PC-9 (cell line): ENCODE results near the gene SDK1. TPM values are rescaled to one million over a fixed set of nuclear protein-coding genes. Genes with fewer than 3 reads are reported as not detected.

ENCODE experiments used
- BruUV-seq: library from RNA; stranded (reverse); fragments of 400-500 nt; replicated peaks from 2 replicates; lab custom pipeline; 2021; lab: Mats Ljungman, UMichigan
- CTCF ChIA-PET: fragments of 300-600 bp; sonication (Branson Sonifier 250); formaldehyde crosslinking; loops from one replicate; lab custom pipeline; 2022; ENCODE audit warnings: antibody characterized with exemption; lab: Charles Lee
- POLR2A ChIA-PET: fragments of 300-600 bp; sonication (Branson Sonifier 250); formaldehyde crosslinking; loops from one replicate; lab custom pipeline; 2022; ENCODE audit warnings: antibody characterized with exemption; ENCODE audit not compliant: unreplicated experiment; lab: Charles Lee
- DNase-seq, 2 experiments: peaks; one replicate each; pipeline versions ENCODE4 v3.0.0 to v3.0.0-alpha.2; 2015 to 2022; ENCODE audit warnings: mixed read lengths in 1 of 2
- H2AFZ ChIP-seq: fragments of 200-600 bp; sonication (generic); 2 replicates; pipeline ENCODE4 v1.8.1; 2017; ENCODE audit warnings: antibody characterized with exemption
- H3F3A ChIP-seq: fragments of 200-600 bp; sonication (generic); 2 replicates; pipeline ENCODE4 v1.8.1; 2017; ENCODE audit warnings: antibody characterized with exemption, mild to moderate bottlenecking, low read depth; ENCODE audit not compliant: insufficient read depth
- H3K27ac ChIP-seq: fragments of 200-600 bp; sonication (generic); 2 replicates; pipeline ENCODE4 v1.6.1; 2016; ENCODE audit warnings: mixed run types
- H3K27me3 ChIP-seq: fragments of 200-600 bp; sonication (generic); 2 replicates; pipeline ENCODE4 v1.6.1; 2016; ENCODE audit warnings: low read depth, mixed run types; ENCODE audit not compliant: insufficient read depth
- H3K36me3 ChIP-seq: fragments of 200-600 bp; sonication (generic); 2 replicates; pipeline ENCODE4 v1.6.1; 2016; ENCODE audit warnings: low read depth, mixed run types
- H3K4me1 ChIP-seq: fragments of 200-600 bp; sonication (generic); replicated peaks from 2 replicates; pipeline ENCODE4 v1.6.1; 2016; ENCODE audit warnings: mixed run types; ENCODE audit not compliant: insufficient read depth
- H3K4me2 ChIP-seq: fragments of 200-600 bp; sonication (generic); 2 replicates; pipeline ENCODE4 v1.6.1; 2017; ENCODE audit warnings: mixed run types
- H3K4me3 ChIP-seq: fragments of 200-600 bp; sonication (generic); 2 replicates; pipeline ENCODE4 v1.6.1; 2016; ENCODE audit warnings: mixed run types
- H3K79me2 ChIP-seq: fragments of 200-600 bp; sonication (generic); 2 replicates; pipeline ENCODE4 v1.6.1; 2017; ENCODE audit warnings: low read depth, mixed run types
- H3K9me2 ChIP-seq: fragments of 200-600 bp; sonication (generic); 2 replicates; pipeline ENCODE4 v1.8.1; 2017; ENCODE audit warnings: mild to moderate bottlenecking; ENCODE audit not compliant: insufficient read depth
- H3K9me3 ChIP-seq: fragments of 200-600 bp; sonication (generic); 2 replicates; pipeline ENCODE4 v1.8.1; 2016; ENCODE audit warnings: low read depth; ENCODE audit not compliant: insufficient read depth
- H4K20me1 ChIP-seq: fragments of 200-600 bp; sonication (generic); 2 replicates; pipeline ENCODE4 v1.8.1; 2017; ENCODE audit not compliant: insufficient read depth
- EZH2 ChIP-seq: fragments of 200-600 bp; sonication (generic); IDR thresholded peaks from 2 replicates; pipeline ENCODE4 v1.8.0; 2017; ENCODE audit warnings: antibody characterized with exemption, low read depth
- intact Hi-C: fragments of 100-400 bp; cut with micrococcal nuclease; formaldehyde crosslinking; loops from one replicate; pipeline ENCODE4 v1.10.0; 2022; ENCODE audit not compliant: unreplicated experiment
- total RNA-seq: library from RNA; stranded (reverse); gene quantifications from 2 replicates; pipeline ENCODE4 v1.2.3, GENCODE V29; 2021
- TF ChIP-seq, protein P1 (sequence below): fragments of 200-600 bp; sonication (generic); conservative IDR thresholded peaks from 2 replicates; pipeline ENCODE4 v1.6.1; 2017; ENCODE audit warnings: mixed run types, antibody characterized with exemption, mild to moderate bottlenecking, moderate library complexity

Gene SDK1
- total RNA-seq, 1 experiment from 2014 or later, result not detected

DNA sequence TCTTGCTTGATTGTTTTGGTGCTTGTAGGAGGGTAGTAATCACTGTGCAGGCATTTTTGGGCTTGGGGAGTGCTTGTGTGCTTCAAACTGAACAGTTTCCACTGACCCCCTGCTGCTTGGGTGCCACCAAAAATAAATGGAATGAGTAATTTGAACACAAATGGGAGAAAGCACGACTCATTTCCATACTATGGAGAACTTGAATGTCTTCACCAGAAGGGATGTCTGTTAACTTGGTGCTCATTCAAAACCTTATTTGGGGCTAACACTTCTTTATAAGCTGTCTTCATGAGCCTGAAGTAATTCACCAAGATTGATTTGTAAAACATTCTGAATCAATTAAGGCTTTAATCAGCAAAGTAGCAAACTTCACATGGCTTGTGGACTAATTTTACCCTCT lies 560.3 kb downstream of the SDK1 start:
- intact Hi-C loops, result no loop called here
- Histone ChIP-seq H3K27ac (no peak overlapping the region), H2AFZ (no peak overlapping the region), H3K9me3 (no peaks in the 10 kb centered on the region), H3K4me2 (no peak overlapping the region), H3K4me3 (no peak overlapping the region), H4K20me1 (no peaks in the 10 kb centered on the region), H3F3A (no peaks in the 10 kb centered on the region), H3K9me2 (no peaks in the 10 kb centered on the region), H3K79me2 (no peaks in the 10 kb centered on the region), H3K4me1 (no peaks in the 10 kb centered on the region), H3K27me3 (peaks cover 63% of the 10 kb centered on the region), H3K36me3 (no peaks in the 10 kb centered on the region)
- ChIA-PET POLR2A (no interaction called here), CTCF (no interaction called here)
- DNase-seq, result no peak
- BruUV-seq, result no TSS peak
- TF ChIP-seq, protein P1, sequence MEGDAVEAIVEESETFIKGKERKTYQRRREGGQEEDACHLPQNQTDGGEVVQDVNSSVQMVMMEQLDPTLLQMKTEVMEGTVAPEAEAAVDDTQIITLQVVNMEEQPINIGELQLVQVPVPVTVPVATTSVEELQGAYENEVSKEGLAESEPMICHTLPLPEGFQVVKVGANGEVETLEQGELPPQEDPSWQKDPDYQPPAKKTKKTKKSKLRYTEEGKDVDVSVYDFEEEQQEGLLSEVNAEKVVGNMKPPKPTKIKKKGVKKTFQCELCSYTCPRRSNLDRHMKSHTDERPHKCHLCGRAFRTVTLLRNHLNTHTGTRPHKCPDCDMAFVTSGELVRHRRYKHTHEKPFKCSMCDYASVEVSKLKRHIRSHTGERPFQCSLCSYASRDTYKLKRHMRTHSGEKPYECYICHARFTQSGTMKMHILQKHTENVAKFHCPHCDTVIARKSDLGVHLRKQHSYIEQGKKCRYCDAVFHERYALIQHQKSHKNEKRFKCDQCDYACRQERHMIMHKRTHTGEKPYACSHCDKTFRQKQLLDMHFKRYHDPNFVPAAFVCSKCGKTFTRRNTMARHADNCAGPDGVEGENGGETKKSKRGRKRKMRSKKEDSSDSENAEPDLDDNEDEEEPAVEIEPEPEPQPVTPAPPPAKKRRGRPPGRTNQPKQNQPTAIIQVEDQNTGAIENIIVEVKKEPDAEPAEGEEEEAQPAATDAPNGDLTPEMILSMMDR, result no peak
- no peak for TF ChIP-seq EZH2

DNA sequence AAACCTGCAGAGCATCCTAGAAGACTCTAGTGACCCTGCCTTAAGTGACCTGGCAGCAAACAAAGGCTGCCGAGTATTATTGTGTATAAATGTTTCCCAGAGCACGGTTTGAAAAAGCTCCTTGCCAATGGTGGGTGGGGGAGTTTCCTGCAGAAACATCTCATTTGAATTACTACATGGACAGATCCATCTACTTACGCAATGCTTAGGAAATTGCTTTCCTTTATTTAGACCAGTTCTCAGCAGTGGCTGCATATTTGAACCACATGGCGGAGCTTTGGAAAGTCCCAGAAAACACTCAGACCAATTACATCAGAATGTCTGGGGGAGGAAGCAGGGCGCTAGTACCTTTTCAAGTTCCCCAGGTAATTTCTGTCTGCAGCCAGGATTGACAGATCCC lies 560.9 kb downstream of the SDK1 start:
- Histone ChIP-seq H3K4me2 (no peak overlapping the region), H3K36me3 (no peaks in the 10 kb centered on the region), H3K4me1 (no peaks in the 10 kb centered on the region), H3K9me3 (no peaks in the 10 kb centered on the region), H3K27ac (no peak overlapping the region), H2AFZ (no peak overlapping the region), H3K27me3 (peaks cover 63% of the 10 kb centered on the region), H3F3A (no peaks in the 10 kb centered on the region), H3K9me2 (no peaks in the 10 kb centered on the region), H4K20me1 (no peaks in the 10 kb centered on the region), H3K4me3 (no peak overlapping the region), H3K79me2 (no peaks in the 10 kb centered on the region)
- ChIA-PET CTCF (no interaction called here), POLR2A (no interaction called here)
- no peak for TF ChIP-seq EZH2
- TF ChIP-seq, protein P1, result no peak
- intact Hi-C loops, result no loop called here
- no peak for DNase-seq
- no TSS peak for BruUV-seq

GRCh38 chr7:3862774-3863173 lies 561.7 kb downstream of the SDK1 start:
- TF ChIP-seq, protein P1, result no peak
- no peak for TF ChIP-seq EZH2
- POLR2A ChIA-PET, result no interaction called here
- intact Hi-C loops, result no loop called here
- H3K36me3 ChIP-seq, result no peaks in the 10 kb centered on the region
- no peak overlapping the region for H3K4me3 ChIP-seq
- H3K4me2 ChIP-seq, result no peak overlapping the region
- CTCF ChIA-PET, result no interaction called here
- H3K79me2 ChIP-seq, result no peaks in the 10 kb centered on the region
- H3K9me2 ChIP-seq, result no peaks in the 10 kb centered on the region
- no peak overlapping the region for H2AFZ ChIP-seq
- BruUV-seq, result no TSS peak
- no peaks in the 10 kb centered on the region for H3K4me1 ChIP-seq
- H4K20me1 ChIP-seq, result no peaks in the 10 kb centered on the region
- no peak overlapping the region for H3K27ac ChIP-seq
- peaks cover 3% of the 10 kb centered on the region; the same call in 1 of the 2 replicates for H3K9me3 ChIP-seq
- no peak for DNase-seq
- H3K27me3 ChIP-seq, result peaks cover 69% of the 10 kb centered on the region
- no peaks in the 10 kb centered on the region for H3F3A ChIP-seq
